GM18505 (cell line): ENCODE data around the gene TLR1.

Experiments used
- ATAC-seq: cut with Tn5 transposase; IDR thresholded peaks from one replicate; pipeline ENCODE4 v1.9.1; 2021; ENCODE audit not compliant: unreplicated experiment
- POLR2A ChIP-seq: IDR thresholded peaks from 4 replicates; pipeline ENCODE4 v1.6.1; 2011; ENCODE audit warnings: borderline replicate concordance; ENCODE audit not compliant: insufficient read depth, insufficient read length; ENCODE audit errors: extremely low read depth

TLR1 gene, protein sequence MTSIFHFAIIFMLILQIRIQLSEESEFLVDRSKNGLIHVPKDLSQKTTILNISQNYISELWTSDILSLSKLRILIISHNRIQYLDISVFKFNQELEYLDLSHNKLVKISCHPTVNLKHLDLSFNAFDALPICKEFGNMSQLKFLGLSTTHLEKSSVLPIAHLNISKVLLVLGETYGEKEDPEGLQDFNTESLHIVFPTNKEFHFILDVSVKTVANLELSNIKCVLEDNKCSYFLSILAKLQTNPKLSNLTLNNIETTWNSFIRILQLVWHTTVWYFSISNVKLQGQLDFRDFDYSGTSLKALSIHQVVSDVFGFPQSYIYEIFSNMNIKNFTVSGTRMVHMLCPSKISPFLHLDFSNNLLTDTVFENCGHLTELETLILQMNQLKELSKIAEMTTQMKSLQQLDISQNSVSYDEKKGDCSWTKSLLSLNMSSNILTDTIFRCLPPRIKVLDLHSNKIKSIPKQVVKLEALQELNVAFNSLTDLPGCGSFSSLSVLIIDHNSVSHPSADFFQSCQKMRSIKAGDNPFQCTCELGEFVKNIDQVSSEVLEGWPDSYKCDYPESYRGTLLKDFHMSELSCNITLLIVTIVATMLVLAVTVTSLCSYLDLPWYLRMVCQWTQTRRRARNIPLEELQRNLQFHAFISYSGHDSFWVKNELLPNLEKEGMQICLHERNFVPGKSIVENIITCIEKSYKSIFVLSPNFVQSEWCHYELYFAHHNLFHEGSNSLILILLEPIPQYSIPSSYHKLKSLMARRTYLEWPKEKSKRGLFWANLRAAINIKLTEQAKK

GRCh38 chr4:38804654-38805295 lies at the start of gene TLR1:
Gene TLR1, minus strand, starts transcription at chr4:38804791. Its CDS starts 5,960 bp downstream, at chr4:38798831.
- peak; percentile 14 for TF ChIP-seq POLR2A
- peak; percentile 28 for ATAC-seq

GRCh38 chr4:38846015-38846414 lies 41.4 kb upstream of the TLR1 start:
- no peak for TF ChIP-seq POLR2A
- no peak for ATAC-seq

DNA sequence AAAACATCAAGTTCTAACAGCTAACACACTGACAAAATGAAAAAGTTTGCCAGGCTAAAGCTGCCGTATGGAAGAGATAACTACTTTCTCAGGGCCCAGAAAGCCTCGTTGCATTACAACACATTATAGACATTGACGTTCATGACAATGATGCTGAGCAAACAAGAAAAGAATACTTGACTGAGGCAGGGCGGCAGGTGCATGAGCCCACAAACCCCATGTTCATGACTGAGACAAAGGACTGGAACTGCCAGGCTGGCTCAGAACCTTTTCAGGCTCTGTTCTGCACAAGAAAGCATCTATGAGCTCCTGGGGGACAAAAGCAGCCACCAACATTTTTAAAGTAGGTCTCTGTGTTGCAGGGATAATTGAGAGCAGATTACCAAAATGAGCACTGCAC lies 38.4 kb upstream of the TLR1 start:
- ATAC-seq = no peak
- TF ChIP-seq POLR2A = no peak

GRCh38 chr4:38837849-38838248 lies 33.3 kb upstream of the TLR1 start:
- ATAC-seq = no peak
- no peak for TF ChIP-seq POLR2A

GRCh38 chr4:38837334-38837733 lies 32.7 kb upstream of the TLR1 start:
- no peak for TF ChIP-seq POLR2A
- ATAC-seq = no peak

DNA sequence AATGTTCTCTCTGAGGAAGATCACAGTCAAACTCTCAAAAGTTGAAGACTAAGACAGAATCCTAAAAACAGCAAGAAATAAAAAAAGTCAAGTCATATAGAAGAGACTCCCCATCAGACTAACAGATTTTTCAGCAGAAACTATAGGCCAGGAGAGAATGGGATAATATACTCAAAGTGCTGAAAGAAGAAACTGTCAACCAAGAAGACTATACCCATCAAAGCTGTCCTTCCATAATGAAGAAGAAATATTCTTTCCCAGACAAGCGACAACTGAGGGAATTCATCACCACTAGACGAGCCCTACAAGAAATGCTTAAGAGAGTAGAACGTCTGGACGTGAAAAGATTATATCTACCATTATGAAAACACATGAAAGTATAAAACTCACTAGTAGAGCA lies 30.0 kb upstream of the TLR1 start:
- TF ChIP-seq POLR2A = no peak
- no peak for ATAC-seq

DNA sequence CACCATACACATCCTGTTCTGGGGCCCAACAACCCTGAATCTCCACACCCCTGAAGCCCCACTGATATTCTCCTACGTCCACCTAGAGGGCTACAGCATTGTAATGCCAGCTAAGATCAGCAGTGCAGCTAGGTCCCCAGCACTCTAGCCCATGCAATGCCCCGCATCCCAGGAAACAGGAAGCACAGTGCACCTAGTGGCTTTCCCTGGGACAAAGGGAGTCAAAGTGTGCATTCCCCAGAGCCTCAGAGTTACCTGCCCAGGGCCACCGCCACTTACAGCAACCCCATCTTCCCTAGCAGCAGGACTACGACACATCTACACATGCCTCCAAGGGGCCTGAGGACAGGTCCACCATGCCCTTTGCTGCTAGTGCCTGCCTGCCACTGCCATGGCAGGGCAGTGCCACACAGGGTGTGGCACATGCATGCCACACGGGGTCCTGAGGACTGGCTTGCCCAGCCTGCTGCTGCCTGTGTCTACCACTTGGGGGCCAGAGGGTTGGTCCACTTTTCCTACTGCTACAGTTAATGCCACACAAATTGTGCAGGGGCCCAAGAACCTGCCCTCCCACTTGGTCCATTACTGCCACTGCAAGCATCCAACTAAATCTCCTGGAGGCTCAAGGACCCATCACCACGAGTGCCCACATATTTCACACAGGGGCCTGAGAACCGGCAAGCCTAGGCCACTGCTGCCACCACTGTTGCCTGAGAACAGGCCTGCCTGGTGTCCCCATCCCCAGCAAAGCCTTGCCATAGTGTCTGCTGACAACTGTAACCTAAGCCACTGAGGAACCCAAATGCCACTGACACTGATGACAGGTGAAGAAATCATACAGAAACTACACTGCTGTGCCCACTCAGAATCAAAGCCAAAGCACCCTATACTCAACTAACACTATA lies 28.3 kb upstream of the TLR1 start:
- TF ChIP-seq POLR2A = no peak
- no peak for ATAC-seq

GRCh38 chr4:38832206-38832605 lies 27.6 kb upstream of the TLR1 start:
- no peak for TF ChIP-seq POLR2A
- no peak for ATAC-seq

- no peak for TF ChIP-seq POLR2A
Observed at GRCh38 chr4:38831653-38832052, 27.1 kb upstream of the TLR1 start.

GRCh38 chr4:38829237-38829636 lies 24.6 kb upstream of the TLR1 start:
- TF ChIP-seq POLR2A = no peak
- no peak for ATAC-seq

More at GRCh38 chr4:38831653-38832052, 27.1 kb upstream of the TLR1 start:
- no peak for ATAC-seq

GRCh38 chr4:38823766-38824165 lies 19.2 kb upstream of the TLR1 start:
- no peak for TF ChIP-seq POLR2A
- ATAC-seq = no peak

GRCh38 chr4:38822748-38823303 lies 18.2 kb upstream of the TLR1 start:
- ATAC-seq = no peak
- TF ChIP-seq POLR2A = no peak
